ENCODE results near the gene TCHP. TPM values are rescaled to one million over a fixed set of nuclear protein-coding genes. Genes with fewer than 3 reads are reported as not detected.

The TCHP gene
- polyA plus RNA-seq, 1 experiment = 9.1 TPM

DNA sequence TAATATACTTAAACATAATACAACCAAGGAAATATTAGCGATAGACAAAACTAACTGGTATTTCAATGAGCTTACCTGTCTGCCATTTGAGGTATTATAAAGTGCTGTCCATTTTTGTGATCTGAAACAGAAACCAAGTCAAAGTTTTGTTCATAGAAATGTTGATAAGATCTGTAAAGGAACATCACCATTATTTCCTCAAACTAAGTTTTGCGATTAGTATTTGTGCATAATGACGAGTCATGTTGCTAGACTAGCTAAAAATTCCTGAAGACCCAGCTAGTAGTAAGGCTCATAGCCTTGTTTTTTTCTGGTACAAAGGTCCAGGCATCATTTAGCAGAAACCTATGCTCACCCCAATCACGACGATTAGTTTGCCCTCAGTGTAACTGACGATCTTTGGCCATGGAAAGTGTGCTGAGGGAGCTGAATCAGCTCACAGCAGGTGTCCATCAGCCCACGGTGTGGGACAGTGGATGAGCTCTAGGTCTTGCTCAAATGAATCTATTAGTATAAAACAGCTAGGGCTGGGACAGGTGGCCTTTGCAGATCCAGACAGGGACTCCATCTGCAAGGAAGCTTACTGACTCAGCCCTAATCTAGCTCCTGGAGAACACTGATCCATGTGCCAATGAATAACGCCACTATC is 67.4 kb downstream of the TCHP start:
- POLR2A ChIA-PET = no interaction called here
- H3K4me3 ChIP-seq (ENCODE audit: low read depth, low read length) = no peak overlapping the region

More for the DNA sequence above, 67.4 kb downstream of the TCHP start:
- no peaks in the 10 kb centered on the region for H3K27me3 ChIP-seq (ENCODE audit: control insufficient read depth, insufficient read depth, low read length)
- H3K36me3 ChIP-seq (ENCODE audit: control insufficient read depth, insufficient read depth, low read length) = peaks cover 9% of the 10 kb centered on the region
- CTCF ChIA-PET = interaction anchor here (1.1 to 1.2 kb wide), 2 partner anchors 11 to 122 kb away, joined by 3 to 4 read pairs; no protein-coding TSS in a partner anchor
- no peak for DNase-seq (ENCODE audit: low read depth)
- TF ChIP-seq, protein P1, sequence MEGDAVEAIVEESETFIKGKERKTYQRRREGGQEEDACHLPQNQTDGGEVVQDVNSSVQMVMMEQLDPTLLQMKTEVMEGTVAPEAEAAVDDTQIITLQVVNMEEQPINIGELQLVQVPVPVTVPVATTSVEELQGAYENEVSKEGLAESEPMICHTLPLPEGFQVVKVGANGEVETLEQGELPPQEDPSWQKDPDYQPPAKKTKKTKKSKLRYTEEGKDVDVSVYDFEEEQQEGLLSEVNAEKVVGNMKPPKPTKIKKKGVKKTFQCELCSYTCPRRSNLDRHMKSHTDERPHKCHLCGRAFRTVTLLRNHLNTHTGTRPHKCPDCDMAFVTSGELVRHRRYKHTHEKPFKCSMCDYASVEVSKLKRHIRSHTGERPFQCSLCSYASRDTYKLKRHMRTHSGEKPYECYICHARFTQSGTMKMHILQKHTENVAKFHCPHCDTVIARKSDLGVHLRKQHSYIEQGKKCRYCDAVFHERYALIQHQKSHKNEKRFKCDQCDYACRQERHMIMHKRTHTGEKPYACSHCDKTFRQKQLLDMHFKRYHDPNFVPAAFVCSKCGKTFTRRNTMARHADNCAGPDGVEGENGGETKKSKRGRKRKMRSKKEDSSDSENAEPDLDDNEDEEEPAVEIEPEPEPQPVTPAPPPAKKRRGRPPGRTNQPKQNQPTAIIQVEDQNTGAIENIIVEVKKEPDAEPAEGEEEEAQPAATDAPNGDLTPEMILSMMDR (IDR thresholded peaks at IDR 0.05; ENCODE audit: insufficient read depth, low read depth, low read length) = no peak

Small RNA genes within 50 kb of the gene (small RNA-seq; reads per million reads assigned to genes)
- gene RN7SL441P (ENCODE audit: insufficient read length, low read depth, low replicate concordance) = not detected

Other genes starting within 250 kb of the TCHP start
- 0.12 and 0.36 TPM in 2 replicates for gene FAM222A, start 186.4 kb upstream of the TCHP start, polyA plus RNA-seq (2011; rRNA removed)
- 7.4 and 13.4 TPM in 2 replicates for gene TRPV4, start 66.9 kb upstream of the TCHP start, polyA plus RNA-seq (2011; rRNA removed)
- 33.8 and 35.1 TPM in 2 replicates for gene GLTP, start 19.7 kb upstream of the TCHP start, polyA plus RNA-seq (2011; rRNA removed)
- 48.3 and 49.0 TPM in 2 replicates for gene GIT2, start 96.1 kb downstream of the TCHP start, polyA plus RNA-seq (2011; rRNA removed)
- 219 and 268 TPM in 2 replicates for gene ANKRD13A, start 99.2 kb downstream of the TCHP start, polyA plus RNA-seq (2011; rRNA removed)
- 8.9 and 10.0 TPM in 2 replicates for gene C12orf76, start 148.2 kb downstream of the TCHP start, polyA plus RNA-seq (2011; rRNA removed)
- gene IFT81, start 224.1 kb downstream of the TCHP start, polyA plus RNA-seq (2011; rRNA removed) = 6.6 and 12.0 TPM in 2 replicates

Data from BJ (cell line).